Esophagus muscularis mucosa (tissue), 4 donors: ENCODE measurements around the gene FAM25G. TPM values are rescaled to one million over a fixed set of nuclear protein-coding genes. Genes with fewer than 3 reads are reported as not detected.
"Not testable (repeated sequence)": the region's sequence is repeated elsewhere in the genome, so short reads cannot be mapped to it uniquely, and the experiment has no call there.

Source experiments
- DNase-seq: peaks from one replicate; pipeline ENCODE4 v3.0.0-alpha.2; 2017; ENCODE audit errors: extremely low spot score
- H3K27ac ChIP-seq, 4 donors: fragments of 200-600 bp; sonication (generic); replicated peaks in 1 of 4; 1 replicate in 3 of 4; 2 replicates in 1 of 4; pipeline ENCODE4 v1.5.1; 2016 to 2019; ENCODE audit warnings: mild to moderate bottlenecking in 1 of 4
- H3K27me3 ChIP-seq, 4 donors: fragments of 200-600 bp; sonication (generic); one replicate each; pipeline versions ENCODE4 v1.5.1 to v1.6.0; 2016 to 2019
- H3K36me3 ChIP-seq, 4 donors: fragments of 200-600 bp; sonication (generic); one replicate each; pipeline ENCODE4 v1.5.1; 2016 to 2019
- H3K4me1 ChIP-seq, 4 donors: fragments of 200-600 bp; sonication (generic); one replicate each; pipeline ENCODE4 v1.5.1; 2016 to 2019
- H3K4me3 ChIP-seq, 4 donors: fragments of 200-600 bp; sonication (generic); 1 replicate in 2 of 4; 2 replicates in 2 of 4; pipeline ENCODE4 v1.5.1; 2016 to 2019; ENCODE audit warnings: mild to moderate bottlenecking in 4 of 4, moderate library complexity in 1 of 4
- H3K9me3 ChIP-seq, 4 donors: fragments of 200-600 bp; sonication (generic); 1 replicate in 3 of 4; 2 replicates in 1 of 4; pipeline ENCODE4 v1.5.1; 2016 to 2019
- WGBS: methylation state at CpG from one replicate; pipeline ENCODE4 v1.1.5; 2018; 5-methylcytosine and 5-hydroxymethylcytosine counted together
- intact Hi-C: fragments of 100-400 bp; cut with DNase I; formaldehyde crosslinking; loops from one replicate; pipeline ENCODE4 v1.15.1; 2023
- total RNA-seq, 4 donors: library from RNA; depleted of rRNA; stranded (reverse); fragments of >200 nt; gene quantifications; one replicate each; pipeline versions ENCODE4 v1.1.0 to v1.2.1, GENCODE V29; 2016

FAM25G gene
- total RNA-seq, 4 donors from 2014 or later = not detected

DNA sequence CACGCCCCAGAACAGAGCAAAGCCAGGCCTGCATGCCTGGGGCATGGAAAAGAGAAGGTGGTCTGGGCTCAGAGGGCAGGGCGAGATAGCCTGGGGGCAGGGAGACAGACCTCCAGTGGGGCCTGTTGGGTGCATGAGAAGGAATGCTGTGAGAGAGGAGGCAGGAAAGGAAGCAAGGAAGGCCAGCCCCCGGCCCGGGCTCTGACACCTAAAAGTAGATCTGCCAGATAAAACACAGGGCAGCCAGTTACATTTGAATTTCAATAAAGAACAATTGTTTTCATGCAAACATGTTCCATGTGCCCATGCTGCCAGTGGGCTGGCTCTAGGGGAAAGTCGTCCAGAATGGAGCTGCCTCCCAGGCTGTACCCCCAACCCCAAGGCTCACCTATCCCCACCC is 13.4 kb downstream of the FAM25G start:
- 89% methylated on average over 3 of the region's 5 CpGs for WGBS
- DNase-seq, H3K27me3 ChIP-seq, H3K4me1 ChIP-seq, H3K27ac ChIP-seq, H3K9me3 ChIP-seq, intact Hi-C loops, H3K4me3 ChIP-seq, H3K36me3 ChIP-seq: not testable (repeated sequence)

- no CpG with 5 or more reads among the region's 11 CpGs for WGBS
- H3K4me1 ChIP-seq, H3K9me3 ChIP-seq, H3K4me3 ChIP-seq, intact Hi-C loops, H3K27me3 ChIP-seq, DNase-seq, H3K36me3 ChIP-seq, H3K27ac ChIP-seq: not testable (repeated sequence)
Observed at GRCh38 chr10:47477078-47477477, 14.4 kb downstream of the FAM25G start.

DNA sequence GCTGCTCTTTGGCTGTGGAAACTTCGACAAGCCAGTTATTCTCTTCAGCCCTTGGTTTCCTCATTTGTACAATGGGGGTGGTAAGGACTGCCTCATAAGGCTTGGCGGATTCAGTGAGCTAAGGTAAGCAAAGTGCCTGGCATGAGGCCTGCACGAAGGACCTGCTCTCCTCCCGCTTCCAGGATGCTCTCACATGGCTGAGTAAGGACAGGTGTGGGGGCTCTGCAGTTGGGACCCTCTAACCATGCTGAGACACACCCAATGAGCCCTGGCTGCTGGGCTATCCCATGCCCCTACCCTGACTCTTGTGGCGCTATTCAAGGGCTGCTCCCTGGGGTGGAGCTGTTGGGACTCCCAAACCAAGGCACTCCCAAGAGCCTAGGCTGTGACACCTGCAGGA is 16.4 kb downstream of the FAM25G start:
- WGBS = 100% methylated on average over 1 of the region's 5 CpGs

DNA sequence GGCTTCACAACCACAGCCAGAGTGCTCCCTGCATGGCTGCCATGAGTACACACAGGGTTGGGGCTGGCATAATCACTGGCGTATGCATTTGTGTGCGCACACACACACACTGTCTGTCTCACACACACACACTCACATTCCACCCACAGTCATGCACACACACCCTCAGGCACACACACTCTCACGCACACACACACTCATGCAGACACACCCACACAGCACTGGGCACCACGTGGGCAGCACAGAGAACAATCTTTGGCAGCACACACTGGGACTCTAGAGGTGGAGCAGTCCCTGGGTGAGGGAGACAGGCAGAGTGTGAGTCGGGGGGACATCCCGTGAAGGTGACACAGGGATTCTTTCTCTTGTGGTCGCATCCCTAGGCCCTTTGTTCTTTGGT is 18.0 kb downstream of the FAM25G start:
- H3K27me3 ChIP-seq, intact Hi-C loops, H3K4me3 ChIP-seq, H3K4me1 ChIP-seq, H3K27ac ChIP-seq, H3K9me3 ChIP-seq, H3K36me3 ChIP-seq, DNase-seq: not testable (repeated sequence)
- no CpG with 5 or more reads among the region's 7 CpGs for WGBS

More for the DNA sequence above, 16.4 kb downstream of the FAM25G start:
- H3K27ac ChIP-seq, H3K4me3 ChIP-seq, H3K9me3 ChIP-seq, H3K27me3 ChIP-seq, H3K36me3 ChIP-seq, H3K4me1 ChIP-seq, intact Hi-C loops: not testable (repeated sequence)
- DNase-seq = peak; percentile 68

DNA sequence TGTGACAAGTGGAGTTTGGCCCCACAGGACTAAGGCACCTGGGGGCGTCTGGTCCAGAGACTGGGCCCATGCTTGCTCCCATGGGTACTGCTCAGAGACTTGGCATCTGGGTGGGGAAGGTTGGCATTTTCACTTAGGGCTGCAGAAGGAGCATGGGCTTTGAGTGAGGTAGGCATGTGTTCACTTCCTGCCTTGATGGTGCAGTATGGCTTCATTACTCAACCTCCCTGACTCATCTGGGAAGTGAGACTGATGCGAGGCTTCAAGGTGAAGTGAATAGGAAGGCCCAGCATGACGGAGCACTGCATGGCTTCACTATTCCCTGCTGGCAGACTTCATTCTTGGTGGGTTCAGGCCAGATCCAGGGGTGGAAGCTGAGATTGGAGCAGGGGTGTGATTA is 18.9 kb downstream of the FAM25G start:
- intact Hi-C loops, H3K4me1 ChIP-seq, H3K36me3 ChIP-seq, H3K27me3 ChIP-seq, DNase-seq, H3K4me3 ChIP-seq, H3K9me3 ChIP-seq, H3K27ac ChIP-seq: not testable (repeated sequence)
- WGBS = no CpG with 5 or more reads among the region's 3 CpGs

DNA sequence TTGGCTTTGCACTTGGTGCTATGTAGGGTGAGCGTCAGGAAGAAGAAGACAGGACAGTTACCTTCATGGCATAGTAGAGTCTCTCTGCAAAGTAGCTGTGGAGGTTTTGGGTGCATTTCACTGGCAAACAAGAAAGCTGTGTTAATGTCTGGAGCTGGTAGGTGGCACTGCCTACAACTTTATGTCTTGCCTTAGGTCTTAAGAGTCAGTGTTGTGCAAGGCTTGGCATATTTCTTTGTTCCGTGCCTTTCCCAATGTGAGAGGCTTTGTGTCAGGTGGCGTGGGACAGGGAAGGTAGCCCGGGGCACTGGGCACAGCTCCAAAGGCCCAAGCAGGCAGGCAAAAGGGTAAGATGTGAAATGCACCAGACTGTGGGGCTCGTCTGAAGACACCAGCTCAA is 19.4 kb downstream of the FAM25G start:
- H3K36me3 ChIP-seq, H3K9me3 ChIP-seq, H3K4me3 ChIP-seq, DNase-seq, H3K4me1 ChIP-seq, intact Hi-C loops, H3K27ac ChIP-seq, H3K27me3 ChIP-seq: not testable (repeated sequence)
- WGBS = no CpG with 5 or more reads among the region's 5 CpGs

DNA sequence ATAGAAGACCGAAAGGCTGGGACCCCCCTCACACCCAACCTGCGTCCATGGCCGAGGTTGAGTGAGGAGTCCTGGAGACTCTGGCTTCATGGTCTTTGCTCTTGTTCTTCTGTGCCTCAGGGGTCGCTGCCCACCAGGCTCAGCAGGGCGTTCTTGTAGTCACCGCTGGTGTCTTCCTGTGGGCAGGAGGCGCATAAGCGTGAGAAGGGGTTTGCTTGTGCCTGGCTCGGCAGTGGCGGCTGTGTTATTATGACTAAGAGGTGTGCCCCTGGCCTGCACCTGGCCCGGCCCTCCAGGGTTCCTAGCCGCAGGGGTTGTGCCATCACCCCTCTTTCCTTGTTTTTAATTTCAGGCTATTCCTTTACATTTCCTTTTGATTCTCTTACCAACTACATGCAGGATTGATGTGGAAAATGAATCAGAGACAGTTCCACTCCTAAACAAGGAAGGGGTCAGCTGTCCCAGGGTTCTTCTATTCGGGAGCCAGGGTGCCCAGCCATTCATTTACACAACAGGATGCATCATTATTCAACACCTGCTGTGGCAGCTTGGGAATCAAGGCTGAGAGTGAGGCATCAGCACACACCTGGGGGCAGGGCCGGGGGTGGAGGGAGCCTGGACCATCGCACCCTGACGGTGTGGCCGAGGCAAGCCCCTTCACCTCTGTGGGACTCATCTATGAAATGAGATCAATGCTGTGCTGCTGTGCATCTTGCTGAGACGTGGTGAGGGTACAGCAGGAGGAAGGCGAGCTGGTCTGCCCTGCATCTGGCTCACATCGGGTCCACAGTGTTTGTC is 22.6 kb downstream of the FAM25G start:
- 96% methylated on average over 4 of the region's 20 CpGs for WGBS
- H3K9me3 ChIP-seq, H3K36me3 ChIP-seq, DNase-seq, H3K27ac ChIP-seq, H3K4me3 ChIP-seq, H3K4me1 ChIP-seq, intact Hi-C loops, H3K27me3 ChIP-seq: not testable (repeated sequence)

DNA sequence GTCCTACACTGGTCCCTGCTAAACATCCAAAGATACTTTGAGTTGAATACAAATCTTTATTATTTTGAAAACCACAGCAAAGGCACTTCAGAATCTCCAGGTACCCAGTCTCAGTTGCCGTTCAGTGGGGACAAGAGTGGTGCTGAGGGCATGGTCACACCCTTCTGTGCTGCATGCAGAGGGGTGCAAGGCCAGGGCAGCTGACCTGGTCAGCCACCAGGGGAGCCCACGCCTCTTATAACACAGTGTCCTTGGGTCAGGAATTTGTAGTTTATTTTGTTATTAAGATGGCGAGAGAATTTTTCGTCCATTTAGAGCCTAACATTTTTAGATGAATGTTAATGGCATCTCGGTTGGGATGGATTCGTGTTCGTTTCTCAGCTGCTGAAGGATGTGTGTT is 23.5 kb downstream of the FAM25G start:
- H3K4me1 ChIP-seq, DNase-seq, intact Hi-C loops, H3K27me3 ChIP-seq, H3K36me3 ChIP-seq, H3K4me3 ChIP-seq, H3K27ac ChIP-seq, H3K9me3 ChIP-seq: not testable (repeated sequence)
- WGBS = no CpG with 5 or more reads among the region's 7 CpGs

- DNase-seq, H3K4me1 ChIP-seq, H3K27me3 ChIP-seq, H3K36me3 ChIP-seq, H3K27ac ChIP-seq, H3K9me3 ChIP-seq, intact Hi-C loops, H3K4me3 ChIP-seq: not testable (repeated sequence)
- 90% methylated on average over 2 of the region's 5 CpGs for WGBS
Observed at GRCh38 chr10:47467458-47467857, 24.0 kb downstream of the FAM25G start.

DNA sequence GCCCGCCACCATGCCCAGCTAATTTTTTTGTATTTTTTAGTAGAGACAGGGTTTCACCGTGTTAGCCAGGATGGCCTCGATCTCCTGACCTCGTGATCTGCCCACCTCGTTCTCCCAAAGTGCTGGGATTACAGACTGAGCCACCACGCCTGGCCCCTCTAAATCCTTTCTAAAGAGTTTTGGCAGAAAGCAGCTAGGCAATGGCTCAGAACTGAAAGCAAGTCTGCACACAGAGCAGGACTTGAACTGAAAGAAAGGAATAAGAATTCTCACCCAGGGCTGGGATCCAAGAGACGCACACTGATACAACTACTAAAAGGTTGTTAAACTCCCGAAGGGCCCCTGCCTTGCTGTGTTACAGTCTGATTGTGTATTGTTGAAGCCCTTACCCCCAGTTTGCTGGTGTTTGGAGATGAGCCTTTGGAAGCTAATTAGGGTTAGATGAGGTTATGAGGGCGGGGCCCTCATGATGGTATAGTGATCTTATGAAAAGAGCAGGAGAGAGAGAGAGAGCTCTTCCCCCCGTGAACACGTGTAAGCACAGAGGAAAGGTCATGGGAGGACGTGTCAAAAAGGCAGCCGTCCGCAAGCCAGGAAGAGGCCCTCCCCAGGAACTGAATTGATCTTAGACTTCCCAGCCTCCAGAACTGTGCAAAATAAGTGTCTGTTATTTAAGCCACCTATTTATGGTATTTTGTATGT is 26.1 kb downstream of the FAM25G start:
- WGBS = 83% methylated on average over 12 of the region's 14 CpGs
- intact Hi-C loops, H3K36me3 ChIP-seq, H3K27me3 ChIP-seq, H3K27ac ChIP-seq, H3K4me1 ChIP-seq, DNase-seq, H3K9me3 ChIP-seq, H3K4me3 ChIP-seq: not testable (repeated sequence)

DNA sequence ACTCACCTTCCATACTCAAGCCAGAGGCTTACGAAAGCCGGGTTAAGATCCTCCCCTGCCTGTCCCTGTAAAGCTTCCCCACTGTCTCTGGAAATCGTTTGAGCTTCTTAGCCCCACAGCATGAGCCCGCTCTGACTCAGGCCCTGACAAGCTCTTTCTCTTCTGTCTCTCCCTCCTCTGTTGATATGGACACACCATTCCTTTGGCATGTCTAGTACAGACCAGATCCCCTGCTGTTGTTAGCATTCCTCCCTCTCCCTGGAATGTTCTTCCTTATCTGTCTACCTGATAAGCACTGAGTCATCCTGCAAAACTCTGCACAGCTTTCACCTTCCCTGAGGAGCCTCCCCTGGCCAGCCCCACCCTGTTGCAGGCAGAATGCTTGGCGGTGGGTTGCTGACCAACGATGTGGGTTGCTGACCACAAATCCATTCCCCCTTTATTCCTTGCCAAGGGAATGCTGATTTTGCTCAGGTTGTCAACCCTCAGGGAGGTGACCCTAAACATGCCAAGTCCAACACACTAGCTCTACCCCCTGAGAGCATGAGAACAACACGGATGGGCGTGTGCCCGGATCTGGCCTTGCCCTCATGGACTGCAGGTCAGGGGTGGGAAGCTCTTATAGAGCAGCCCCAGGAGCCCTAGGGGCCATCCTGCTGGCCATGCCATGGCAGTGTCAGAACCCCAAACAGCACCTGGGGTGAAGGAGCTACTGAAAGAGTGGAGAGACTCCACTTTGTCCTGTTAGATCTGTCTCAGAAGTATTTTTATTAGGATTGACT is 28.7 kb downstream of the FAM25G start:
- H3K27me3 ChIP-seq, DNase-seq, H3K9me3 ChIP-seq, H3K27ac ChIP-seq, H3K4me1 ChIP-seq, intact Hi-C loops, H3K4me3 ChIP-seq, H3K36me3 ChIP-seq: not testable (repeated sequence)
- no CpG with 5 or more reads among the region's 9 CpGs for WGBS
